Measurements from ENCODE around the gene THSD4.

Gene THSD4

DNA sequence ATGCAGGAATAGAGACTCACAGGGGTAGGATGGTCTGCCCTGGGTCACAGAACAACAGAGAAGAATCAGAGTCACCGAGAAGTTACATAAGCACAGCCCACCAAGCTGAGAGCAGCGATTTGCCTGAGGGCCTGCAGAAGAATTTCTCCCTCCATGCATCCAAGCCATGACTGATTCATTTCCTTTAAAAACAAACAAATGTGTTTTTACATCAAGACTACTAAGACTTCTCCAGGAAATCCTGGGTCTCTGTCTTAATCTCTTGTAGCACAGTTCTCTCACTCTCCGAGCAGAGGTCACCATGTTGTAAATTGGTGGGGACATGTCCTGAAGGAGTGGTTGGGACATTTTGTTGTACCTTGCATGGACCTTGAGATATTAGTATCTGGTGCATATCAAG, 159.8 kb downstream of the THSD4 start:
- H3K27ac ChIP-seq (ENCODE audit: low read length): no peak overlapping the region
- no peaks in the 10 kb centered on the region for H3K4me1 ChIP-seq (ENCODE audit: low read length)
- H3K4me3 ChIP-seq (ENCODE audit: low read length): no peak overlapping the region
- no peaks in the 10 kb centered on the region for H3K36me3 ChIP-seq (replicated peaks; ENCODE audit: low read depth, low read length)
- no peaks in the 10 kb centered on the region for H4K20me1 ChIP-seq (ENCODE audit: insufficient read depth, low read length)
- no peak overlapping the region for H3K4me2 ChIP-seq (ENCODE audit: low read length)
- H3K79me2 ChIP-seq (ENCODE audit: low read length): no peaks in the 10 kb centered on the region
- no peak overlapping the region for H3K9ac ChIP-seq (ENCODE audit: low read length)
- H3K27me3 ChIP-seq (ENCODE audit: low read depth, low read length): peaks cover 7% of the 10 kb centered on the region; the same call in 1 of the 2 replicates
- no peak overlapping the region for H2AFZ ChIP-seq (ENCODE audit: low read depth, low read length)
- no peak for TF ChIP-seq EZH2phosphoT487 (IDR thresholded peaks at IDR 0.05; ENCODE audit: low read depth)
- no peak for TF ChIP-seq CTCF (IDR thresholded peaks at IDR 0.05; ENCODE audit: low read depth, low read length)
- no peaks in the 10 kb centered on the region for H3K9me3 ChIP-seq (ENCODE audit: insufficient read depth, low read length)

DNA sequence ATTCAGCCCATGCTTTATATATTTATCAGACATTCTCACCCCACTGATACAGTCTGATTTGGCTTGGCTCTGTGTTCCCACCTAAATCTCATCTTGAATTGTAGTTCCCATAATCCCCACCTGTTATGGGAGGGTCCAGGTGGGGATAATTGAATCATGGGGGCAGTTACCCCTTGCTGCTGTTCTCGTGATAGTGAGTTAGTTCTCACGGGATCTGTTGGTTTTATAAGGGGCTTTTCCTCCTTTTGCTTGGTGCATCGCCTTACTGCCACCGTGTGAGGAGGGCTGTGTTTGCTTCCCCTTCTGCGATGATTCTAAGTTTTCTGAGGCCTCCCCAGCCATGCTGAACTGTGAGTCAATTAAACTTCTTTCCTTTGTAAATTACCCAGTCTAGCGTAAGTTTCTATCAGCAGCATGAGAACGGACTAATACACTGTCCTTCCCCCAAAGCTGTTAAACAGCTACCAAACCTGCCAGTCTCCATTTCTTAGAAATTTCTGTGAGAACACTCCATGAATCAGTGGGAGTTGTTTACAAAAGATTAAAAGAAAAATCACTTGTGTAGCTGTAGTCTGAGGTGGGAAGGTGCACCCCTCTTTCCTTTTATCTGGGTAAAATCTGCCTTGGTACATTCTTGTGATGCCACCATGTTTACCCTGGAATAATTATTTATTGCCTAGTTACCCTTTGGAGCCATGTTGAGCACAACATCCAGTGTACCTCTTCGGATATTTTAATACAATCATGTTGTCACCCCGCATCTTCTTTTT, 160.5 kb downstream of the THSD4 start:
- Histone ChIP-seq H3K27me3 (ENCODE audit: low read depth, low read length) (peaks cover 7% of the 10 kb centered on the region), H3K4me3 (ENCODE audit: low read length) (no peak overlapping the region), H3K9me3 (ENCODE audit: insufficient read depth, low read length) (no peaks in the 10 kb centered on the region), H3K27ac (ENCODE audit: low read length) (no peak overlapping the region), H4K20me1 (ENCODE audit: insufficient read depth, low read length) (no peaks in the 10 kb centered on the region), H3K4me1 (ENCODE audit: low read length) (no peaks in the 10 kb centered on the region), H3K4me2 (ENCODE audit: low read length) (no peak overlapping the region), H2AFZ (ENCODE audit: low read depth, low read length) (no peak overlapping the region), H3K9ac (ENCODE audit: low read length) (no peak overlapping the region), H3K79me2 (ENCODE audit: low read length) (no peaks in the 10 kb centered on the region), H3K36me3 (replicated peaks; ENCODE audit: low read depth, low read length) (no peaks in the 10 kb centered on the region)
- TF ChIP-seq CTCF (IDR thresholded peaks at IDR 0.05; ENCODE audit: low read depth, low read length) (no peak), EZH2phosphoT487 (IDR thresholded peaks at IDR 0.05; ENCODE audit: low read depth) (no peak)

- Histone ChIP-seq H3K4me1 (ENCODE audit: low read length) (no peaks in the 10 kb centered on the region), H3K4me2 (ENCODE audit: low read length) (no peak overlapping the region), H3K36me3 (replicated peaks; ENCODE audit: low read depth, low read length) (no peaks in the 10 kb centered on the region), H3K27ac (ENCODE audit: low read length) (no peak overlapping the region), H3K9me3 (ENCODE audit: insufficient read depth, low read length) (no peaks in the 10 kb centered on the region), H2AFZ (ENCODE audit: low read depth, low read length) (no peak overlapping the region), H3K27me3 (ENCODE audit: low read depth, low read length) (peaks cover 12% of the 10 kb centered on the region), H4K20me1 (ENCODE audit: insufficient read depth, low read length) (no peaks in the 10 kb centered on the region), H3K9ac (ENCODE audit: low read length) (no peak overlapping the region), H3K4me3 (ENCODE audit: low read length) (no peak overlapping the region), H3K79me2 (ENCODE audit: low read length) (no peaks in the 10 kb centered on the region)
- TF ChIP-seq CTCF (IDR thresholded peaks at IDR 0.05; ENCODE audit: low read depth, low read length) (no peak), EZH2phosphoT487 (IDR thresholded peaks at IDR 0.05; ENCODE audit: low read depth) (no peak)
Measured at GRCh38 chr15:71276336-71276665, 161.0 kb downstream of the THSD4 start.

- Histone ChIP-seq H3K4me2 (ENCODE audit: low read length) (no peak overlapping the region), H3K79me2 (ENCODE audit: low read length) (no peaks in the 10 kb centered on the region), H2AFZ (ENCODE audit: low read depth, low read length) (no peak overlapping the region), H3K4me3 (ENCODE audit: low read length) (no peak overlapping the region), H3K27ac (ENCODE audit: low read length) (no peak overlapping the region), H4K20me1 (ENCODE audit: insufficient read depth, low read length) (no peaks in the 10 kb centered on the region), H3K27me3 (ENCODE audit: low read depth, low read length) (peaks cover 21% of the 10 kb centered on the region), H3K4me1 (ENCODE audit: low read length) (no peaks in the 10 kb centered on the region), H3K9me3 (ENCODE audit: insufficient read depth, low read length) (no peaks in the 10 kb centered on the region), H3K9ac (ENCODE audit: low read length) (no peak overlapping the region), H3K36me3 (replicated peaks; ENCODE audit: low read depth, low read length) (no peaks in the 10 kb centered on the region)
- TF ChIP-seq EZH2phosphoT487 (IDR thresholded peaks at IDR 0.05; ENCODE audit: low read depth): no peak
- no peak for TF ChIP-seq CTCF (IDR thresholded peaks at IDR 0.05; ENCODE audit: low read depth, low read length)
Measured at GRCh38 chr15:71278989-71279756, 163.9 kb downstream of the THSD4 start.

All from OCI-LY3 (cell line).